GM19240 (cell line): ENCODE results near the gene BMF.
"Not testable (repeated sequence)": the region's sequence is repeated elsewhere in the genome, so short reads cannot be mapped to it uniquely, and the experiment has no call there.

Source experiments
- DNase-seq: peaks from one replicate; pipeline ENCODE4 v3.0.0; 2011; ENCODE audit warnings: low spot score; ENCODE audit not compliant: insufficient read length

Gene BMF

DNA sequence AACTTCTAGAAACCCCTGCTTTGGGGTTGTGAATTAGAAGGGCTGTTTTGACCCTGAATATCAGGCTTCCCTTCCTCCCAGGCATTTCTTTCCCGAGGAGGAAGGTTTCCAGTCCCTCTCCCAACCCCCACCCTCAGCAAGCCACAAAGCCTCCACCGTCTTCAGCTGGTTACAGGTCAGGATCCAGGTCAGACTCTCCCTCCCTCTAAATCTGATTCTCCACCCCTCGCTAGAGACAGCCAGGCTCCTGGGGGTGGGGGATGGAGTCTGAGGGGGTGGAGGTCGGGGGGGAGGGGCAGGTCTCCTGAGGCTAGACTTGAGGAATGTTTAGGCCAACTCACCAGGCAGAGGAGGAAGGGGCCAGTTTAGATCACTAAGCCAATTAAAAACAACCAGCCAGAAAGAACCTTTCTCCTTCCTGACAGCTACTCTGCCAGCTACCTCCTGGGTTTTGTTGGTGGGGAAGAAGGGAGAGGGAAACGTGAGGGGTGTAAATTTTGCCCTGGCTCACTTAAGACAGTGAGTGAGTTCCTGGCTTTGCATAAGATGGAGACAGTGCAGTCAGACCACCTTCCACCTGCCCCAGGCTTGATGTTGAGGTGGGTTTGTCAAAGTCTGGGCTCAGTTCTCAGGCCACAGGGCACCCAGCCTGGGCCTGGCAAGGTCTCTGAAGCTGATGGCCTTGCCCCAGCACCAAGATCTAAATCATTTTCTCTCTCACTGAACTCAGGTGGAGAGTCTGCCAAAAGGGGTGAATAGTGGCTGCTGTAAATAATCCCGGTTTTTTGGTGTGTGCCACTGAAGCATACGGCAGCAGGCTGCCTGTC lies 19.5 kb downstream of the BMF start:
- no peak for DNase-seq

DNA sequence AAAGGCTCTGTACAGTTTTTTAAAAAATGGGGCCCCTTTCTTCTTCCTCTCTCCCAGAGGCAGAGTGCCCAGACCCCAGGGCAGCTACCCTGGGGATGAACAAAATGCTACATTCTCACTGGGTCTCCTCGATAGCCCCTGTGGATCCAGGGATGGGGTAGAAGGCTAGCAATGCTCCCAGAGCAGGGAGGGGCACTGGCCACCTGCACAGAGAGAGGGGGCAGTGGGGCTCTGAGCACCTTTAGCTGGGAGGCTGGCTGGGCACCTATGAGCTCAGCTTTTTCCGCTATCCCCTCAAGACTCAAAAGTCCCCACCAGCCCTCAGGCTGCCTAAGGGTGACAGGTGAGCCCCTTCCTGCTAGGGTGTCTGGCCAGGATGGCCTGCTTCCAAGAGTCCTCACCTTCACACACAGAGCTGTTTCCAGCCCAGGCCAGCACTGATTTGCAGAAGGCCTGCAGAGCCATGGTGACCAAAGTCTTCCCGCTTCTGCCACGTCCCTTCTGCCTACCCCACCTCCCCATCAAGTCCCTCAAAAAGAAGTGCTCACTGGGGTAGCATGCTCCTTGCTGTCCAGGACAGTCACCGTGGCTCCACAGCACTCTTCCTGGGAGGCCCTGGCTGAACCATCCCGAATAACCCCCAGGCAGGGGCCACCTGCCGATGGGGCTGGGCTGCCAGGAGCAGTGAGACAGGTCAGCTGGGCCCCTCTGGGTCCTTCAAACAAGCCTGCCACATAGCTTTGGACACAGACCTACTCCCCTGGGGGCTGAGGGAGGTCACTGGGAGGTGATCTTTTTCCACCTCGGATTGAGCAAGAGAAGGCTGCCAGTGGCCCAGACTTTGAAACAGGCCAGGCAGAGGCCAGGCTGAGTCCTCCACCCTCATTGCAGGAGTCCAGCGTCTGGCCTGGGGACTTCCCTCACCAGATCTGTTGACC lies 20.4 kb downstream of the BMF start:
- DNase-seq = no peak

DNA sequence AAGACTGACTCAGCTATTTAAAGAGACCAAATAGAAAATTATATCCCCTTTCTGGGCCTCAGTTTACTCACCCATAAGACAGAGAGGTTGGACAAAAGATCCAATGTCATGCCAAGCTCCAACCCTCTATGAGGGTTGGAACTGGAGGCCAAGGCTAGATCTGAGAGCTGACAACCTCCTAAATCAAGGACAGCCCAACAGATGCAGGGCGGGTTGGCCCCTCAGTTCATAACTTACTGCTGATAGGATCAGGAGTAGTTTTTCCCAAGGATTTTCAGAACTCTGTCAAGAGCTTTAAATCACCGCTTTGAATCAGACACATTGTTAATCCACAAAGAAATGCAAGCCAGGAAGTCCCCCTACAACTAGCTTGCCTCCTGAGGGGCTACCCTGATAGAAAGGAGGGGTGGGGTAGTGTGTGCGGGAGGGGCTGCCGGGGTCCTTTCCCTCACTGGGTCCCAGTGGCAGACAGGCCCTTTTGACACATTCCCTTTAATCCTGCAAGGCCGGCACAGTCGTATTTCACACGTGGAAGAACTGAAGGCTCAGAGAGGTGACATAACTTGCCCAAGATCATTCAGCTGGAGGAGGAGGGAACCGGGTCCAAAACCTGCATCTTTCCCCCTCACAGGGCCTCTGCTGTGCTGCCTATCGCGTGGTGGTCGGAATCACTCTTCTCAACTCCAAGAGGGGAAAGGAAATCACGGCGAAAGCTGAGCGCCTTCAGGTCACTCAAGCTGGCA lies 21.4 kb downstream of the BMF start:
- DNase-seq = no peak

DNA sequence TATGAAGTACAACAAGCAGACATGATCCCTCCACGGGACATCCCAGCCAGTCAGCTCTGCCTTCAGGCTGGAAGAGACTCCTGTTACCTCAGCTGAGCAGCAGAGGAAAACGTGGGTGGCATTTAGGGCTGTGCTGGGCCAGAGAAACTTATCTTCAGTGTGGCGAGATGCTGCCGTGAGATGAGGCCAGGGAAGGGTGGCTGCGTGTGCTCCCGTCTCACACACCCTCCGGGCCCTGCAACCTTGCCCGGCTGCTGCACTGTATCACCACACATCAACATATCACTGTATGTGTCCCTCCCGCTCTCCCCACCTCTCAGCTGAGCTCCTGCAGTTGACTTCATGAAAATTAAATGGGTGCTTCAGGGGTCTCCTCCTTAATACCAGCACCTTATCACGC lies 23.4 kb downstream of the BMF start:
- no peak for DNase-seq

DNA sequence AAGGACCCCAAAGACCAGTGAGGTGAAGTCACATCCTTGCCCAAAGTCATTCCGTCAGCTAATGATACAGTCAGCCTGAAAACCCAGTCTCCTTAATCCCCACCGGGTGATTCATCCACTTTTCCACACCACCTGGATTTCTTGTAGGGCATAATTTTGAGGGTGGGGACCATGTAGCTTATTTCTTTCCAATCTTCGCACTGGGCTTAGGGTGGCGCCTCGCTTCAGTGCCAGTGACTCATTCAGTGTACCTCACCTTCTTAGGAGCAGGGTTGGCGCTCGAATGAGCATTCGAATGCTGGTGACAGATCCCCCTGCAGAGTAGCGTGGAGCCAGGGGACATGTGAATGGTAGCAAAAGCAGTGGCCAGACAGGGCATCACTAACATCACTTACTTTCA lies 24.0 kb downstream of the BMF start:
- DNase-seq = no peak

DNA sequence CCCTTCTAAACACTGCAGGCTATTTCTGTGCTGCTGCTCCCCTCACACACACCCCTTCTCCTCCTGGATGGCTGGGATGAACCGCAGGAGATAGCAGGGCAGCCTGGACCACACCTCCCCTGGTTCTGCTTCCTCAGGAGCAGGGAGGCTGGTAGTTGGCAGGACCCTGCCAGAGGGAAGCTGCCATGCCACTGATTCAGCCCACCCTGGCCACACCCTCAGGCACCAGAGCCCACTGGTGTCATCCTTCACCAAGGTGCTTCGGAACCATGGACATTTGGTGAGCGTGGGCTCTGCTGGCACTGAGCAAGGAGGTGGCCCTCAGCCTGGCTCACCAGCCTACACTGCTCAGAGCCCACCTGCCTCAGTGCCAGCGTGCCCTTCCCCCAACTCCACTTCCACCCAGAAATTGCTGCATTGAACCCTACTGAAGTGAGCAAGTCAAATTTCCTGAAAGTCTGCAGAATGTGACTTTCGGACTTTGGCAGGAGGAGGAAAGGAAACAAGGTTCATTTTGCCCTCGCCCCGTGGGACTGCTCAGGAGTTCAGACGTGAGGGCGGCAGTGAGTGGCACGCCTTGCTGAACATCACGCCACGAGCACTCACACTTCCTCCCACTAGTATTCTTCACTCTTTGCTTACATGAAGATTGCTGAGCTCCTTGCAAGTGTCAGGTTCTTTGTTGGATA lies 26.3 kb downstream of the BMF start:
- DNase-seq = no peak

DNA sequence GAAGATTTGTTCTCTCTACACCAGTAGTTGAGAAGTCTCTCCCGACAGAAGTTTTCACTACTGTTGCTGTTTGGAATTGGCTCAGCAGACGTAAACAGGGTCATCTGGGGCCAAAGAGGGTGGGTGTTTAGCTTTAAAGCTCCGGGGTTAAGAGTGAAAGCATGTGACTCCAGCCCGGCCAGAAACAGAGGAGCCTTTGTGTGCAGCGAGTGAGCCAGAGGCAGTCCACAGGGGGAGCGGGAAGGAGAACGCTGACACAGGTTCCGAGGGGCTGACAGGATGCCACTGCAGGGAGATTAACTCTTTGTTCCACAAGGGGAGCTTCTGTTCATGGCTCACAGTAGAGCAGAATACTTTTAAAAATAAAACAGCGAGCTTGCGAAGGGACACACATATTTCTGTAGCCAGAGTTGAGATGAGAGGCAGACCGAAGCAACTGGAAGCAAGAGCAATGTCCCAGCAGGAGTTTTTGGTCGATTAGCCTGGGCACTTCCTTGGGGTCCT lies 26.9 kb downstream of the BMF start:
- no peak for DNase-seq

DNA sequence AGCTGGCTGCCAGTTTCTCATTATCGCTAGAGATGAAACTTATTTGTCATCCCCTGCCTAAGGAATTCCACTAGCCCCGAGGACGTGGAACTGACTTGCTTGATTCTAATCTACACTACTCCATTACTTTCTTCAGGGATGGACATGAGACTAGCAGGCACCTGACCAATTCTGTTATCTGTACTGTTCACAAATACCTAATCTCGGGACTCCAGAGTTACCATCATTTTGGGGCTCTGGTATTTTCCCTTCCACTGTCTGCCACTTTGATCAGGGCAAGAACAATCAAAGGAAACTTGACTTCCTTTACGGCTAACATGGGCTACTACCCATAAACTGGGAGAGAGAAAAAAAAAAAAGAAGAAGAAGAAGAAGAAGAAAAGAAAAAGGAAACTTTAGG lies 27.8 kb downstream of the BMF start:
- DNase-seq = no peak

DNA sequence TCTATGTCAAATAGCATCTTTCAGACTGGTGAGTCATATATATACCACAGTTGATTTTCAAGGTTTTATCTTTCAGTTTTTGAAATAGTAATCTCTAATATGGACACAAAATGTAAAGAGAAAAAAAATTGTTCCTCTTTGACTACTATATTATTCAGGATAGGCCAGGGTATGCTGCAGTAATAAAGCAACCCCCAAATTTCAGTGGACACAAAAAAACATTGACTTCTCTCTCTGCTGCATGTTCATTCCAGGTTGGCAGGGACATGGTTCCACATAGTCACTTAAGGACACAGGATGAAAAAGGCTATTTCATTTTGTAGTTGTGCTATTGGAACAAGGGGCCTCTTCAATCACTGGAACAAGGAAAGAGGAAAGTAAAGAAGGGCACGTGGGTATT lies 28.6 kb downstream of the BMF start:
- no peak for DNase-seq

DNA sequence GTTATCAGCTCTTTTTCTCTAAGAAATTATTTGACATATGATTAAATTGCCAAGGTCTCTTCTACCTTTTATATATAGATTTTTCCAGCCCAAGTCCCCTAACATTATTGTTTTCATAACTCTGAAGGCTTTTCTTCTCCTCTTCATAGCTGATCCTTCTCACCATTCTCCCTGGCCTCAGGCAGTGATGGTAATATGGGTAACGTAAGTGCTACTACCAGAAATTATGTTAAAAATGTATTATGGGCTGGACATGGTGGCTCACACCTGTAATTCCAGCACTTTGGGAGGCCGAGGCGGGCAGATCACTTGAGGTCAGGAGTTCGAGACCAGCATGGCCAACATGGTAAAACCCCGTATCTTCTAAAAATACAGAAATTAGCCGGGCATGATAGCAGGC lies 29.2 kb downstream of the BMF start:
- DNase-seq = no peak

DNA sequence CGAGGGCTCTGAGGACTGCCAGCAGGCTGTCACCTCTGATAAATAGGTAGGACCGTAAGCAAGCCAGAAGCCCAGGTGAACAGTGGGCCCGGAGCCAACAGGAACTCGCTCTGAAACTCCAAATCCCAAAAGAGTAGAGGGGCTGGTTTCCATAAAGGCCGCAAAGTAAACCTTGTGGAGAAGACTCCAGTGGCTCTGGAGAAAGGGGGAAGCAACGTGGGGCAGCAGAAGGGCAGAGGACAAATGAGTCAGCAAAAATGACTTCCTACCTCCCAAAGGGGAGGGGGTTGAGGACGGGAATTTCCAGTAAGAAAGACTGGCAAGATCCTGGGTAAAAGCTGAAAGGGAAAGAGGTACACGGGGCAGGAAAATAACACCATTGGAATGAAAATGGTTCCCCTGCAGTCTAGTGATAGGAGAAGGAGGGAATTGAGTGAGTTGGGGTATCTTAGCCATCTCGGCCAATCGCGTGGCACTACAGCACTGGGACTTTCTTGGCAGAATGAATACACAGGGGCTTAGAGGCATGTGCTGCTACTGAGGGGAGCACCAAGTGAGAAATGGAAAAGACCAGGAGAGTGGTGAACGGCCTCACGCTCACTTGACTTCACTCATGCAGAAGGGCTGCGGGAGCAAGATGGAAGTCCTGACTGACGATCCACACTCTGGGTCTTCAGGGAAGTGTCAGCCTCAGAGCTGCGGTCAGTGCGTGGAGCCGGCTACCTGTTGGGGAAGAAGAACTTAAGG lies 33.2 kb downstream of the BMF start:
- no peak for DNase-seq

DNA sequence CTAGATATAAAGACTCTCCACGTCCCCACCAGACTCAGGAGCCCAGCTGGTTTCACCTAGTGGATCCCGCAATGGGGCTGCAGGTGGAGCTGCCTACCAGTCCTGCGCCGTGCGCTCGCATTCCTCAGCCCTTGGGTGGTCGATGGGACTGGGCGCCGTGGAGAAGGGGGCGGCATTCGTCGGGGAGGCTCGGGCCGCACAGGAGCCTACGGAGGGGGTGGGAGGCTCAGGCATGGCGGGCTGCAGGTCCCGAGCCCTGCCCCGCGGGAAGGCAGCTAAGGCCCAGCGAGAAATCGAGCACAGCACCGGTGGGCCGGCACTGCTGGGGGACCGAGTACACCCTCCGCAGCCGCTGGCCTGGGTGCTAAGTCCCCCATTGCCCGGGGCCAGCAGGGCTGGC lies 34.0 kb downstream of the BMF start:
- DNase-seq = not testable (repeated sequence)

DNA sequence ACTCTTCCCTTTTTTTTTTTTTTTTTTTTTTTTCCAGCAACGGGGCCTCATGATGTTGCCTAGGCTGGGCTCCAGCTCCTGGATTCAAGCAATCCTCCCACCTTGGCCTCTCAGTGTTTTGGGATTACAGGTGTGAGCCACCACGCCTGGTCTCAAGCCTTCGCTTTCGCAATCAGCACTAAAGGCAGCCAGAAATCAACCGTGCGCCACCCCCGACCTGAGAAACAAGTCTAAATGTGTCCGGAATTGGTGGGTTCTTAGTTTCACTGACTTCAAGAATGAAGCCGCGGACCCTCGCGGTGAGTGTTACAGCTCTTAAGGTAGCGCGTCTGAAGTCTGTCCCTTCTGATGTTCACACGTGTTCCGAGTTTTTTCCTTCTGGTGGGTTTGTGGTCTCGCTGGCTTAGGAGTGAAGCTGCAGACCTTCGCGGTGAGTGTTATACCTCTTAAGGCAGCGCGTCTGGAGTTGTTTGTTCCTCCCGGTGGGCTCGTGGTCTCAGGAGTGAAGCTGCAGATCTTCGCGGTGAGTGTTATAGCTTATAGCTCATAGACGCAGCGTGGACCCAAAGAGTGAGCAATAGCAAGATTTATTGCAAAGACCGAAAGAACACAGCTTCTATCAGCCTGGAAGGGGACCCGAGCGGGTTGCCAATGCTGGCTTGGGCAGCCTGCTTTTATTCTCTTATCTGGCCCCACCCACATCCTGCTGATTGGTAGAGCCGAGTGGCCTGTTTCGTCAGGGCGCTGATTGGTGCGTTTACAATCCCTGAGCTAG lies 34.8 kb downstream of the BMF start:
- not testable (repeated sequence) for DNase-seq

DNA sequence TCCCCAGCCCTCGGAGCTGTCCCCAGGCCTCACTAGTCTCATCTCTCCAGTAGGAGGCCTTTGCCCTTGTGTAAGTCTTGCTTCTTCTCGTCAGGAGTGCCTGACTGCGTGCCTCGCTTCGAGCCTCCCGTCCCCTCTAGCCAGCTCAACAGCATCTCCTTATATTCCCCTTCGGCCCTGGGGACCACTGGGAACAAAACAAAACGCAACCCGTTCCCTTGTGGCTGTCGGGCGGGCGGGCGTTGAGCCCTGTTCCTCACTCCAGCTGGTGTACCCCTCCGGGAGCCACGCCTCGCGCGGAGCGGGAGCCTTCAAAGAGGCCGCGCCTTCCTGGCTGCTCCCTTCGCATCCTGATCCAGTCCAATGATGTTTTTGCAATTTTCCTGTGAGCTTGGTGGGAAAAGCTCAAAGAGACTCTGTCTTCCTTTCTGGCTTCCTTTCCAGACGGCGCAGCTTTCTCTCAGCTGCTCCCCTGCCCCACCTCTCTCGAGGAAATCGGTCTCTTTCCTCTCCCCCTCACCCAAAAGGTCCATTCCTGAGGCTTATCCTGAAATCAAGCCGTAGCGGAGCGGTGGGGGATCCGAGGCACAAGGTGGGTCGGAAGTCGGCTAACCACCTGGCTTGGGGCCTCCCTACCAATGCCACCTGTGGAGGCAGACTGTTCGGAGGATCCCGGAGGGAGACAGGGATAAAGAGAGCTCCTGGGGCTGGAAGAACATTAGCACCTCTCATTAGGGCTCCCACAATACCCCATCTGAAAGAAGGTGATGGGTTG lies 36.3 kb downstream of the BMF start:
- DNase-seq = no peak

DNA sequence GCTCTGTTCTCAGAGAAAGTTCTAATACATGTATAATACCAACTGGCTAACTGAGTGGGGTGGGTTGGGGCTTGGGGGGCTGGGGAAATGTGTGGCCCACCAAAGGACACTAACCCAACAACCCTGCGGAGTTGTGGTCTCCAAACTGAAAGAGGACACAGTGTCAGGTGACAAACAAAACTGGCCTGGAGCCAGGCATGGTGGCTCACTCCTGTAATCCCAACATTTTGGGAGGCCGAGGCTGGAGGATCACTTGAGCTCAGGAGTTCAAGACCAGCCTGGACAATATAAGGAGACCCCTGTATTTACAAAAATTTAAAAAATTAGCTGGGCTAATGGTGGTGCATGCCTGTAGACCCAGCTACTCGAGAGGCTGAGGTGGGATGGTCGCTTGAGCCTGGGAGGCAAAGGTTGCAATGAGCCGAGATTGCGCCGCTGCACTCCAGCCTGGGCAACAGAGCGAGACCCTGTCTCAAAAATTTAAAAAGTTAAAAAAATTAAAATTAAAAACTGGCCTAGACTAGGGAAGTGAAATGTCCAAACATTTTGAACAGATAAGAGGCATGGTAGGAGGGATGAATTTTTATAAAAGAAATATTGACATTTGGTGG lies 38.0 kb downstream of the BMF start:
- no peak for DNase-seq

DNA sequence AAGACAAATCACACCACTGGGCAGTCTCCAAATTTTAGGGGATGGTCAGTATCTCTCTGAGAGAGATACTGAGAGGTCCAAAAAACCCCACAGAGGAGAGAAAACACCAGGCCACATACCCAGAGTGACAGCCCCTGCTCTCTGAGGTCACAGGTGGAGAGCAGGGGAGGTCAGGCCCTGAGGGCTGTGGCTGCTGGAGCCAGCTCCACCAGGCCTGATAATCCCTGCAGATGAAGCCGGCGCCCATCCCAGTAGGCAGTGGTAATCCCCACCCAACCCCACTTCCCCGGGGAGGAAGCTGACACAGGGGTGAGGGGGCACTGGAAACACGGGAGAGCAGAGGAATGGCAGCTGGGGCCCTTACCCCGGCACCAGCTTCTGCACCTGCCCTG lies 38.5 kb downstream of the BMF start:
- no peak for DNase-seq

DNA sequence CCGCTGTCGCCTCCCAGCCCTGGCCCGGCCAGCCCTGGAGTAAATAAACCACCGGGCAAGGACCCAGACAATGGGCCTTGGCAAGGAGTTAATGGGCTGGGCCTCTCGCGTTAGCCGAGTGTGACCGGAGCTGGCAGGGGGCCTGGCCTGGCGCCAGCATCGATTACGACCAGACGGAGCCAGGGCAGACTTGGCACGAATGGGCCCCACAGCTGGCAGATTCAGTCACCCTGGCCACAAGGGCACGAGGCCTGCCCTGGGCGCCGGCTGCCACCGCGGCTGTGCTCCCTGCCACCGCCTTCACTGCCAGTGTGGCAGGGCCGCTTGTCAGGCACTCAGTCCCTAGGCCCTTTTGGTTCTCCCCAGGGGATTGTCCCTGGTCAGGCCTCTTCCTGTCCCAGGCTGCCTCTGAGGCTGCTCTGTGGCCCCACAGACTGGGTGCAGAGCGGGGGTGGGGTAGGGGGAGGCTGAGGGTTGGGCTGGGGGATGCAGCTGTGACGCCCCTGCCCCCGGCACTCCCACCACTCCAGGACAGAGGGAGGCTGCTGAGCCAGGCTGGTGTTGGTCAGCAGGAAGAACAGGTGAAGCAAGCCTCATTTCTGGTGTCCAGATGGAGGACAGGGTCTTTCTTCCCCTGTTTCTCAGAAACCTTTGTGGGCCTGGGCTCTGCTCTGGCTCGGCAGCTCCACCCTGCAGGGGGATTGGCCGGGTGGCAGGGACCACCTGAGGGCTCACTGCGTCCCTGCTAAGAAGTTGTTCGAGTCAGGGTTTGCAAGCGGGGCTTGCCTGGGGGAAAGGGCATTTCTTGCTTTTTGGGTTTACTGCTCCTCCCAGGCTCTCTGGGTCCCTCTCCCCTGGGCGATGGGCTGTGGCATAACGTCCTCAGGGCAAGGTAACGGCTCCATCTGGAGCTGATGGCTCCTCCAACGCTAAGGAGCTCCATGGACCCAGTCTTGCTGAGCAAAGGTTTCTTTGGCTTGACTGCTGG lies 39.2 kb downstream of the BMF start:
- peak; percentile 58 for DNase-seq
